Natural killer cell (primary cell): Measurements from ENCODE around the gene ATP5ME. TPM values are rescaled to one million over a fixed set of nuclear protein-coding genes. Genes with fewer than 3 reads are reported as not detected.

Source experiments
- ATAC-seq, 3 donors: fragments of 150-1000 bp in 2 of 3; fragments of 200-7000 bp in 1 of 3; cut with Tn5 transposase; 1 replicate in 1 of 3; 2 replicates in 2 of 3; pipeline ENCODE4 v1.10.0; 2021; ENCODE audit warnings: mild to moderate bottlenecking in 2 of 3, moderate library complexity in 2 of 3
- DNase-seq, 2 donors: peaks; one replicate each; pipeline versions ENCODE4 v3.0.0 to v3.0.0-alpha.2; 2013 to 2021; ENCODE audit warnings: mixed read lengths in 1 of 2
- H3K27ac ChIP-seq: one replicate; pipeline ENCODE4 v1.5.1; 2013; ENCODE audit warnings: mild to moderate bottlenecking, low read length
- H3K27me3 ChIP-seq: one replicate; pipeline ENCODE4 v1.6.1; 2013; ENCODE audit warnings: low read length; ENCODE audit not compliant: control insufficient read depth, insufficient read depth
- H3K36me3 ChIP-seq: one replicate; pipeline ENCODE4 v1.6.1; 2013; ENCODE audit warnings: low read length; ENCODE audit not compliant: control insufficient read depth, insufficient read depth
- H3K4me1 ChIP-seq: one replicate; pipeline ENCODE4 v1.6.1; 2013; ENCODE audit warnings: low read length; ENCODE audit not compliant: control insufficient read depth, insufficient read depth
- H3K4me3 ChIP-seq: one replicate; pipeline ENCODE4 v1.5.1; 2013; ENCODE audit warnings: low read length
- H3K9me3 ChIP-seq: one replicate; pipeline ENCODE4 v1.6.1; 2013; ENCODE audit warnings: low read length; ENCODE audit not compliant: control insufficient read depth, insufficient read depth
- H3K27ac Mint-ChIP-seq, 2 donors: one replicate each; pipeline ENCODE4 v1.8.0; 2022; ENCODE audit warnings: mild to moderate bottlenecking in 2 of 2, mixed read lengths in 2 of 2, moderate library complexity in 1 of 2
- H3K27me3 Mint-ChIP-seq, 2 donors: one replicate each; pipeline ENCODE4 v1.8.0; 2022; ENCODE audit warnings: low read depth in 2 of 2, mixed read lengths in 2 of 2
- H3K36me3 Mint-ChIP-seq: one replicate; pipeline ENCODE4 v1.8.0; 2022; ENCODE audit warnings: mixed read lengths
- H3K4me1 Mint-ChIP-seq, 2 donors: one replicate each; pipeline ENCODE4 v1.8.0; 2022; ENCODE audit warnings: mixed read lengths in 2 of 2
- H3K4me3 Mint-ChIP-seq: one replicate; pipeline ENCODE4 v1.8.0; 2022; ENCODE audit warnings: mild to moderate bottlenecking, moderate library complexity, mixed read lengths
- H3K9me3 Mint-ChIP-seq, 2 donors: one replicate each; pipeline ENCODE4 v1.8.0; 2022; ENCODE audit warnings: mixed read lengths in 2 of 2
- CTCF ChIP-seq: fragments of 200-600 bp; IDR thresholded peaks from one replicate; pipeline ENCODE4 v1.8.0; 2022; ENCODE audit warnings: antibody characterized with exemption
- WGBS: methylation state at CpG from one replicate; pipeline ENCODE4 v1.1.7; 2013; ENCODE audit warnings: missing lambda C conversion rate; ENCODE audit not compliant: insufficient coverage; 5-methylcytosine and 5-hydroxymethylcytosine counted together
- intact Hi-C: fragments of 100-400 bp; cut with micrococcal nuclease; formaldehyde crosslinking; loops from one replicate; pipeline ENCODE4 v1.14.2; 2022
- total RNA-seq, 4 donors: library from RNA; stranded (reverse); fragments of 120-200 nt in 1 of 4; gene quantifications; one replicate each; pipeline versions ENCODE4 v1.2.3 to v1.2.4, GENCODE V29; 2013 to 2022

Gene ATP5ME
- total RNA-seq, 3 donors from 2014 or later (not counting 1 experiment from before 2014, with no cell fraction given): 114 to 140 (median 136) TPM

- no peak overlapping the region for H3K4me3 ChIP-seq
- H3K9me3 ChIP-seq: no peaks in the 10 kb centered on the region
- DNase-seq: no peak
- H3K27me3 ChIP-seq: no peaks in the 10 kb centered on the region
- H3K4me1 Mint-ChIP-seq: peaks cover 0 to 4% of the 10 kb centered on the region in 2 donors
- no peak for TF ChIP-seq CTCF
- no peak for ATAC-seq
- no peak overlapping the region for H3K4me3 Mint-ChIP-seq
- no peaks in the 10 kb centered on the region for H3K36me3 ChIP-seq
- 87% methylated on average over 27 of the region's 27 CpGs for WGBS
- H3K36me3 Mint-ChIP-seq: no peaks in the 10 kb centered on the region
- intact Hi-C loops: no loop called here
- no peak overlapping the region for H3K27ac Mint-ChIP-seq
- H3K4me1 ChIP-seq: no peaks in the 10 kb centered on the region
- no peak overlapping the region for H3K27ac ChIP-seq
- H3K9me3 Mint-ChIP-seq: peaks cover 0 to 2% of the 10 kb centered on the region in 2 donors
- peaks cover 0 to 2% of the 10 kb centered on the region in 2 donors for H3K27me3 Mint-ChIP-seq
These were observed 45.0 kb downstream of the ATP5ME start for GRCh38 chr4:628821-629635.

- no peaks in the 10 kb centered on the region for H3K36me3 Mint-ChIP-seq
- no peak for TF ChIP-seq CTCF
- Histone ChIP-seq H3K9me3 (no peaks in the 10 kb centered on the region), H3K27ac (no peak overlapping the region), H3K36me3 (no peaks in the 10 kb centered on the region), H3K4me3 (no peak overlapping the region), H3K27me3 (no peaks in the 10 kb centered on the region), H3K4me1 (no peaks in the 10 kb centered on the region)
- no peak overlapping the region for H3K27ac Mint-ChIP-seq
- no peak overlapping the region for H3K4me3 Mint-ChIP-seq
- peaks cover 0 to 2% of the 10 kb centered on the region in 2 donors for H3K27me3 Mint-ChIP-seq
- peaks cover 0 to 2% of the 10 kb centered on the region in 2 donors for H3K9me3 Mint-ChIP-seq
- intact Hi-C loops: no loop called here
- ATAC-seq (no peak), DNase-seq (no peak)
- H3K4me1 Mint-ChIP-seq: peaks cover 0 to 4% of the 10 kb centered on the region in 2 donors
- WGBS: 93% methylated on average over 17 of the region's 17 CpGs
These were observed 45.8 kb downstream of the ATP5ME start for GRCh38 chr4:628311-628741.

- WGBS: 79% methylated on average over 14 of the region's 15 CpGs
These were observed 46.5 kb downstream of the ATP5ME start for GRCh38 chr4:627347-628125.

More at GRCh38 chr4:627347-628125, 46.5 kb downstream of the ATP5ME start:
- no peak for TF ChIP-seq CTCF
- Histone ChIP-seq H3K4me1 (no peaks in the 10 kb centered on the region), H3K27ac (no peak overlapping the region), H3K36me3 (no peaks in the 10 kb centered on the region), H3K4me3 (no peak overlapping the region), H3K9me3 (no peaks in the 10 kb centered on the region), H3K27me3 (no peaks in the 10 kb centered on the region)
- Mint-ChIP-seq H3K4me3 (no peak overlapping the region), H3K27me3 (peaks cover 0 to 2% of the 10 kb centered on the region in 2 donors), H3K36me3 (no peaks in the 10 kb centered on the region), H3K27ac (no peak overlapping the region), H3K9me3 (peaks cover 0 to 2% of the 10 kb centered on the region in 2 donors), H3K4me1 (peaks cover 0 to 4% of the 10 kb centered on the region in 2 donors)
- ATAC-seq (no peak), DNase-seq (no peak)
- intact Hi-C loops: no loop called here
